ENCODE data around the gene ALOX12B. TPM values are rescaled to one million over a fixed set of nuclear protein-coding genes. Genes with fewer than 3 reads are reported as not detected.

The ALOX12B gene
- total and polyA plus RNA-seq, 2 donors (not counting 3 experiments of a cell fraction or from before 2014, with no cell fraction given), result not detected

DNA sequence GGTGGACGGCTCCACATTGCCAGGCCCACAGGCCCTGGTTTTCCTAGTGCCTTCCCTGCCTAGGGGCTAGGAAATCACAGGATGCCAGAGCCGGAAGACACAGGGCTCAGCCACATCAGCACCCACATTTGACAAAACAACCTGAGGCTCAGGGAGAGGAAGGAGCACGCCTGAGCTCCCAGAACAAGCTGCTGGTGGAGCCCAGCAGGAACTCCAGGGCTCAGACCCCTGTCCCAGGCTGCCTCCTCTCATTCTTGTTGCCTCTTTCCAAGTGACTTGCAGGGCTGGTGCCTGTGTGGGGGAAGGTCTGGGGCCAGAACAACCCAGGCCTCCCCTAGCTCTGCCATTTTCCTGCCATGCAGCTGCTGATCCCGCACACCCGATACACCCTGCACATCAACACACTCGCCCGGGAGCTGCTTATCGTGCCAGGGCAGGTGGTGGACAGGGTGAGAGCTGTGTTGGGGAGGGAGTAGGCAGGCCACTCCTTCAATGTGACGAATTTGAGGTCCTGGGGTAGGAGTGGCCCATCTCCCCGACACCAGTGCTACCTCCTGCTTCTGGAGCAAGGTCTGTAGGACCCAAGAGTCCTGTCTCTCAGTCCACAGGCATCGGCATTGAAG is 41.1 kb downstream of the ALOX12B start:
- DNase-seq (ENCODE audit: low read depth, low spot score) (no peak), FAIRE-seq (no peak)
- POLR2A ChIA-PET, result no interaction called here
- Histone ChIP-seq H3K27ac (ENCODE audit: insufficient read depth, low read depth, low read length) (no peak overlapping the region), H3K9me1 (replicated peaks; ENCODE audit: control insufficient read depth, extremely low read depth, insufficient read depth, low read length) (no peaks in the 10 kb centered on the region), H3K9me3 (replicated peaks; ENCODE audit: control insufficient read depth, insufficient read depth, low read length) (no peaks in the 10 kb centered on the region), H3K9ac (replicated peaks; ENCODE audit: extremely low read depth, insufficient read depth, low read length) (no peak overlapping the region), H3K4me2 (ENCODE audit: insufficient read depth, low read length) (no peak overlapping the region), H3K36me3 (ENCODE audit: control insufficient read depth in 2 of 2, extremely low read depth in 1 of 2, insufficient read depth in 2 of 2, low read length in 2 of 2) (no peaks in the 10 kb centered on the region), H2AFZ (ENCODE audit: low read depth, low read length) (no peak overlapping the region), H3K27me3 (ENCODE audit: control insufficient read depth in 2 of 2, insufficient read depth in 2 of 2, low read length in 2 of 2) (peaks cover 0 to 1% of the 10 kb centered on the region in 2 experiments), H3K4me3 (replicated peaks in 1 of 3; ENCODE audit: insufficient read depth in 1 of 3, low read depth in 1 of 3, low read length in 3 of 3) (no peak overlapping the region), H4K20me1 (replicated peaks; ENCODE audit: control insufficient read depth, extremely low read depth, insufficient read depth, low read length) (no peaks in the 10 kb centered on the region), H3K79me2 (ENCODE audit: control insufficient read depth, insufficient read depth, low read length) (no peaks in the 10 kb centered on the region), H3K4me1 (ENCODE audit: control insufficient read depth, extremely low read depth, insufficient read depth, low read length) (no peaks in the 10 kb centered on the region)
- intact Hi-C loops (cut with micrococcal nuclease), result no loop called here
- no peak for TF ChIP-seq MYC (IDR thresholded peaks at IDR 0.05; ENCODE audit: low read depth, low read length)
- TF ChIP-seq EZH2 (IDR thresholded peaks at IDR 0.05; ENCODE audit: borderline replicate concordance, low read depth, low read length, severe bottlenecking), result no peak
- no peak for TF ChIP-seq POLR2AphosphoS5 (IDR thresholded peaks at IDR 0.05; ENCODE audit: insufficient read depth, low read depth, low read length)
- TF ChIP-seq GATA2 (IDR thresholded peaks at IDR 0.05; ENCODE audit: insufficient read depth, insufficient read length, low read depth, low read length), result no peak
- no peak for TF ChIP-seq FOS (IDR thresholded peaks at IDR 0.05; ENCODE audit: borderline replicate concordance, insufficient read depth, low read length)
- no peak for TF ChIP-seq JUN (IDR thresholded peaks at IDR 0.05; ENCODE audit: borderline replicate concordance, insufficient read depth, insufficient read length, low read depth)
- TF ChIP-seq POLR2A (IDR thresholded peaks at IDR 0.05; ENCODE audit: low read depth, low read length), result no peak
- TF ChIP-seq, protein P1, sequence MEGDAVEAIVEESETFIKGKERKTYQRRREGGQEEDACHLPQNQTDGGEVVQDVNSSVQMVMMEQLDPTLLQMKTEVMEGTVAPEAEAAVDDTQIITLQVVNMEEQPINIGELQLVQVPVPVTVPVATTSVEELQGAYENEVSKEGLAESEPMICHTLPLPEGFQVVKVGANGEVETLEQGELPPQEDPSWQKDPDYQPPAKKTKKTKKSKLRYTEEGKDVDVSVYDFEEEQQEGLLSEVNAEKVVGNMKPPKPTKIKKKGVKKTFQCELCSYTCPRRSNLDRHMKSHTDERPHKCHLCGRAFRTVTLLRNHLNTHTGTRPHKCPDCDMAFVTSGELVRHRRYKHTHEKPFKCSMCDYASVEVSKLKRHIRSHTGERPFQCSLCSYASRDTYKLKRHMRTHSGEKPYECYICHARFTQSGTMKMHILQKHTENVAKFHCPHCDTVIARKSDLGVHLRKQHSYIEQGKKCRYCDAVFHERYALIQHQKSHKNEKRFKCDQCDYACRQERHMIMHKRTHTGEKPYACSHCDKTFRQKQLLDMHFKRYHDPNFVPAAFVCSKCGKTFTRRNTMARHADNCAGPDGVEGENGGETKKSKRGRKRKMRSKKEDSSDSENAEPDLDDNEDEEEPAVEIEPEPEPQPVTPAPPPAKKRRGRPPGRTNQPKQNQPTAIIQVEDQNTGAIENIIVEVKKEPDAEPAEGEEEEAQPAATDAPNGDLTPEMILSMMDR (IDR thresholded peaks at IDR 0.05; ENCODE audit: extremely low read depth in 1 of 2, insufficient read depth in 1 of 2, low read depth in 1 of 2, low read length in 2 of 2), result no peak
- TF ChIP-seq, protein P2, sequence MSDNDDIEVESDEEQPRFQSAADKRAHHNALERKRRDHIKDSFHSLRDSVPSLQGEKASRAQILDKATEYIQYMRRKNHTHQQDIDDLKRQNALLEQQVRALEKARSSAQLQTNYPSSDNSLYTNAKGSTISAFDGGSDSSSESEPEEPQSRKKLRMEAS (IDR thresholded peaks at IDR 0.05; ENCODE audit: insufficient read depth, insufficient read length), result no peak
- dilution Hi-C loops (cut with MboI; ENCODE audit: extremely low pct_ligation_motif_present, low sequenced_read_pairs), result no loop called here
- CTCF ChIA-PET, result interaction anchor here (1.1 to 2.4 kb wide), 3 partner anchors 11 to 56 kb away, joined by 5 to 8 read pairs (median 7); no protein-coding TSS in a partner anchor
- no TSS peak for BruUV-seq (replicated peaks)
